Activated CD4-positive, alpha-beta memory T cell treated with anti-CD3 and anti-CD28 coated beads, Interleukin-2, amount 10 ng/mL, durations not matched to agents 7 days and 5 days (primary cell): Measurements from ENCODE around the gene LSAMP. TPM values are rescaled to one million over a fixed set of nuclear protein-coding genes. Genes with fewer than 3 reads are reported as not detected.
"Not testable (repeated sequence)": the region's sequence is repeated elsewhere in the genome, so short reads cannot be mapped to it uniquely, and the experiment has no call there.

Source experiments
- CTCF ChIA-PET: fragments of 350-600 bp; sonication (Branson Sonifier 250); formaldehyde crosslinking; loops from one replicate; lab custom pipeline; 2021; ENCODE audit warnings: antibody characterized with exemption, inconsistent platforms; lab: Charles Lee
- POLR2A ChIA-PET: fragments of 350-600 bp; sonication (Branson Sonifier 250); formaldehyde crosslinking; loops from one replicate; lab custom pipeline; 2021; ENCODE audit warnings: antibody characterized with exemption; lab: Charles Lee
- DNase-seq: peaks from one replicate; pipeline ENCODE4 v3.0.0-alpha.2; 2020
- H3K27ac Mint-ChIP-seq: one replicate; pipeline ENCODE4 v1.8.0; 2021; ENCODE audit warnings: mild to moderate bottlenecking, mixed read lengths
- H3K27me3 Mint-ChIP-seq: one replicate; pipeline ENCODE4 v1.8.0; 2021; ENCODE audit warnings: mixed read lengths
- H3K36me3 Mint-ChIP-seq: one replicate; pipeline ENCODE4 v1.8.0; 2021; ENCODE audit warnings: low read depth, mixed read lengths
- H3K4me1 Mint-ChIP-seq: one replicate; pipeline ENCODE4 v1.8.0; 2021; ENCODE audit warnings: mixed read lengths
- H3K4me3 Mint-ChIP-seq: one replicate; pipeline ENCODE4 v1.8.0; 2021; ENCODE audit warnings: mild to moderate bottlenecking, mixed read lengths
- H3K9me3 Mint-ChIP-seq: one replicate; pipeline ENCODE4 v1.8.0; 2021; ENCODE audit warnings: mixed read lengths
- total RNA-seq, 2 experiments: library from RNA; stranded (reverse); gene quantifications; one replicate each; pipeline ENCODE4 v1.2.3, GENCODE V29; 2021

The LSAMP gene
- total RNA-seq, 2 experiments from 2014 or later: not detected

- H3K27me3 Mint-ChIP-seq: peaks cover 3% of the 10 kb centered on the region
- POLR2A ChIA-PET: interaction anchor here (1.4 kb wide), 1 partner anchor 12 kb away, joined by 3 read pairs; no protein-coding TSS in a partner anchor
- CTCF ChIA-PET: interaction anchor here (0.8 kb wide), 1 partner anchor 11 kb away, joined by 3 read pairs; no protein-coding TSS in a partner anchor
- H3K27ac Mint-ChIP-seq: no peak overlapping the region
- no peaks in the 10 kb centered on the region for H3K36me3 Mint-ChIP-seq
- H3K9me3 Mint-ChIP-seq: no peaks in the 10 kb centered on the region
- H3K4me1 Mint-ChIP-seq: no peaks in the 10 kb centered on the region
- H3K4me3 Mint-ChIP-seq: no peak overlapping the region
- no peak for DNase-seq
Measured at GRCh38 chr3:115772951-115773350, 672.3 kb downstream of the LSAMP start.

DNA sequence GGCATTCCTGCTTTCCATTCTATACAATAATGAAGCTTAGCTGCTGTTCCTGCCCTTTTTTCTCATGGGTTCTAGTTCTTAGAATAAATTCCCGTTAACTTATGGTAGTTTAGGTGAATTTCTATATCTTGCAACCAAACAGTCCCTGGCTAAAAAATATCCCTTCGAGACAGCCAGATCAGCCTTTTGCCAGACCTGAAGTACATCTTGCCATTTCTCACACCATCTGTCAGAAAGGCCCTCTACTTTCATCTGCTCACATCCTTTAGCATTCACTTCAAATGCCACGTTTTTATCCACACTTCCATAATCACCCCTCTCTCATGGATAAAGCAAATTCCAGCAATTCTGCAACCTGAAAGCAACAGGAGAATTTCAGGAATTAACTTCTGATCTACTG lies 676.6 kb downstream of the LSAMP start:
- Mint-ChIP-seq H3K27me3 (peaks cover 3% of the 10 kb centered on the region), H3K9me3 (no peaks in the 10 kb centered on the region), H3K36me3 (no peaks in the 10 kb centered on the region), H3K4me1 (no peaks in the 10 kb centered on the region), H3K4me3 (no peak overlapping the region), H3K27ac (no peak overlapping the region)
- no peak for DNase-seq
- ChIA-PET POLR2A (no interaction called here), CTCF (no interaction called here)

DNA sequence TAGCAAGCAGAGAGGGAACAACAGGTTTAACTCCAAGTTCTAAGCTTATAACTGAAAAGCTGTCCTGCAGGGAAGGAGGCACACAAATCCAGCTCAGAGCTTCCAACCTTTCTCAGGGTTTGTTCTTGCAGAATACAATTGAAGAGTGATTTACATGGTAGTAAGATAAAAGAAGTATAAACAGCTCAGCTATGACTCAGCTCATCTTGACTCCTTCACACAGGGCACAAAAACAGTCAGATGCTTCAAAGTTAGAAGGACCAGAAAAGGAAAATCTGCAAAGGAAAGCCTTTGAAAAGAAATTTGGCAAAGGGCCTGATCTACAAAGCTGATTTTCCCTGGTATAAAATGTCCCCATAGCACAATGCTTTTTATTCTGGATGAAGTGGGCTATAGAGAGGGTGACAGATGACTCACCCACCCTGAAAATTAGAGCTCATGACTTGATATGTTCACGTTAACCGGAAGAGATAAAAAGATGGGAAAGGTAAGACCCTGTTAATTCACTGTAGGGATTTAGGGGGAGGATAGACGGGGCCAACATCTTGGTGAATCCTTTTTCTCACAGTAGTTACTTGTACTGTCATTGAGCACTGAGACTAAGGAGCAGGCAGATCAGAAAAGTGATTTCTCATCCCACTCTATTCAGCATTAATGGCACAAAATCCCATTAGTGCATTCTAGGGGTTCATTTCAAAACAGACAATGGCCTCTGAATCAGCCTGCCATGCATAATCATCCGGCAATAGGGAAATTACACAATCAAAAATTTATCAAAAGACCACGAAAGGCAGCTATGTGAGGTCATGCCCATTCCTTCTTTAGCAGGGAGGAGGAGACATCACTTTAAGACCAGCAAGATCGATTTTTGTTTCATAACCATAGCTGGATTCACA lies 678.5 kb downstream of the LSAMP start:
- no peak for DNase-seq
- Mint-ChIP-seq H3K4me3 (no peak overlapping the region), H3K36me3 (no peaks in the 10 kb centered on the region), H3K27ac (no peak overlapping the region), H3K4me1 (no peaks in the 10 kb centered on the region), H3K9me3 (no peaks in the 10 kb centered on the region), H3K27me3 (peaks cover 3% of the 10 kb centered on the region)
- CTCF ChIA-PET: interaction anchor here (1.8 kb wide), 1 partner anchor 17 kb away, joined by 5 read pairs; no protein-coding TSS in a partner anchor
- POLR2A ChIA-PET: no interaction called here

GRCh38 chr3:115761927-115762305 lies 683.4 kb downstream of the LSAMP start:
- H3K36me3 Mint-ChIP-seq: no peaks in the 10 kb centered on the region
- no peaks in the 10 kb centered on the region for H3K9me3 Mint-ChIP-seq
- H3K27me3 Mint-ChIP-seq: peaks cover 2% of the 10 kb centered on the region
- no peak overlapping the region for H3K4me3 Mint-ChIP-seq
- ChIA-PET POLR2A (no interaction called here), CTCF (interaction anchor here (0.5 to 0.8 kb wide), 2 partner anchors 14 to 22 kb away, joined by 3 read pairs; no protein-coding TSS in a partner anchor)
- H3K4me1 Mint-ChIP-seq: no peaks in the 10 kb centered on the region
- no peak overlapping the region for H3K27ac Mint-ChIP-seq
- DNase-seq: no peak

DNA sequence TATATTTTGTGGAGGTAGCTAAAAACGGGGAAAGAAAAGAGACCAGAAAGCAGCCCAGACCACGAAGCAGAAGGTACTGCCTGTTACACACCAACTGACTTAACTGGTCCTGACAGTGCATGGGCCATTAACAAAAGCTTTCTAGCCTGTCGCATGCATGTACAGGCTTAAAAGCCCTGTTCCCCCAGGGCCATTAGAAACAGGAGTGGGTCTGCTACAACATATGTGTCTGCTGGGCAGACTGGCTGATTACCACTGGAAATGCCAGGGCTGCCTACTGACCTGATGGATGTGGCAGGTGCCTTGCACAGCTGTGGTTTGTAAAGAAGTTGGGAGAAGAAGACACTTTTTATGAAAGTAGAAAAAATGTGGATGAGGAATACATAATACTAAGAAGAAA lies 684.6 kb downstream of the LSAMP start:
- CTCF ChIA-PET: no interaction called here
- no peaks in the 10 kb centered on the region for H3K36me3 Mint-ChIP-seq
- no peak overlapping the region for H3K27ac Mint-ChIP-seq
- POLR2A ChIA-PET: no interaction called here
- H3K4me3 Mint-ChIP-seq: no peak overlapping the region
- no peaks in the 10 kb centered on the region for H3K9me3 Mint-ChIP-seq
- peaks cover 2% of the 10 kb centered on the region for H3K27me3 Mint-ChIP-seq
- DNase-seq: no peak
- H3K4me1 Mint-ChIP-seq: no peaks in the 10 kb centered on the region

GRCh38 chr3:115758076-115758763 lies 687.1 kb downstream of the LSAMP start:
- no peak overlapping the region for H3K27ac Mint-ChIP-seq

DNA sequence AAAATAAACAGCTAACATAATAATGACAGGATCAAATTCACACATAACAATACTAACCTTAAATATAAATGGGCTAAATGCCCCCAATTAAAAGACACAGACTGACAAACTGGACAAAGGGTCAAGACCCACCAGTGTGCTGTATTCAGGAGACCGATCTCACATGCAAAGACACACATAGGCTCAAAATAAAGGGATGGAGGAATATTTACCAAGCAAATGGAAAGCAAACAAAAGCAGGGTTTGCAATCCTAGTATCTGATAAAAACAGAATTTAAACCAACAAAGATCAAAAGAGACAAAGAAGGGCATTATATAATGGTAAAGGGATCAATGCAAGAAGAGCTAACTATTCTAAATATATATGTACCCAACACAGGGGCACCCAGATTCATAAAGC lies 692.3 kb downstream of the LSAMP start:
- CTCF ChIA-PET, DNase-seq, H3K4me1 Mint-ChIP-seq, H3K27ac Mint-ChIP-seq, H3K36me3 Mint-ChIP-seq, H3K4me3 Mint-ChIP-seq, POLR2A ChIA-PET, H3K9me3 Mint-ChIP-seq: not testable (repeated sequence)
- H3K27me3 Mint-ChIP-seq: peaks cover 26% of the 10 kb centered on the region

More at GRCh38 chr3:115758076-115758763, 687.1 kb downstream of the LSAMP start:
- Mint-ChIP-seq H3K4me1 (no peaks in the 10 kb centered on the region), H3K36me3 (no peaks in the 10 kb centered on the region), H3K4me3 (no peak overlapping the region), H3K9me3 (no peaks in the 10 kb centered on the region), H3K27me3 (peaks cover 15% of the 10 kb centered on the region)
- CTCF ChIA-PET: no interaction called here
- POLR2A ChIA-PET: no interaction called here
- no peak for DNase-seq
